A549 (cell line): ENCODE results near the gene IPPK.

Experiments used
- BCL3 ChIP-seq: fragments of >200 bp; sonication (Bioruptor Twin); formaldehyde crosslinking; IDR thresholded peaks from 3 replicates; pipeline ENCODE4 v1.6.1; 2016
- CEBPB ChIP-seq, 2 experiments: fragments of >200 bp in 1 of 2; sonication (Bioruptor Twin) in 1 of 2; formaldehyde crosslinking in 1 of 2; IDR thresholded peaks; 2 replicates each; pipeline ENCODE4 v1.6.1; 2012 to 2016
- CTCF ChIP-seq: fragments of >200 bp; sonication (Bioruptor Twin); formaldehyde crosslinking; IDR thresholded peaks from 3 replicates; pipeline ENCODE4 v1.5.1; 2016
- REST ChIP-seq: fragments of 200-600 bp; sonication (generic); IDR thresholded peaks from 2 replicates; pipeline ENCODE4 v1.6.1; 2016; ENCODE audit warnings: antibody characterized with exemption, mild to moderate bottlenecking, moderate library complexity
- TP53 ChIP-seq: fragments of 250-450 bp; sonication (Bioruptor Pico); IDR thresholded peaks from 2 replicates; pipeline ENCODE4 v1.5.0; 2021; ENCODE audit warnings: mild to moderate bottlenecking, moderate library complexity

GRCh38 chr9:92603990-92604389, 65.9 kb downstream of the IPPK start:
- no peak for TF ChIP-seq TP53
- no peak for TF ChIP-seq REST
- TF ChIP-seq BCL3 = no peak
- no peak for TF ChIP-seq CEBPB (IDR thresholded peaks at IDR 0.05)
- no peak for TF ChIP-seq CTCF
